OCI-LY1 (cell line): ENCODE data around the gene MAP2K2.

Experiments used
- EZH2 ChIP-seq: fragments of 200-600 bp; sonication (generic), shearing (Covaris generic); IDR thresholded peaks from 2 replicates; pipeline ENCODE4 v1.8.0; 2017; ENCODE audit warnings: borderline replicate concordance, mixed run types, mild to moderate bottlenecking, antibody characterized with exemption, low read length, moderate library complexity, mixed read lengths
- TF ChIP-seq, protein P1 (sequence below): fragments of 200-600 bp; sonication (generic), shearing (Covaris generic); IDR thresholded peaks from 2 replicates; pipeline ENCODE4 v1.5.1; 2017; ENCODE audit warnings: mild to moderate bottlenecking, antibody characterized with exemption, low read length, moderate library complexity, mixed read lengths

- TF ChIP-seq, protein P1, sequence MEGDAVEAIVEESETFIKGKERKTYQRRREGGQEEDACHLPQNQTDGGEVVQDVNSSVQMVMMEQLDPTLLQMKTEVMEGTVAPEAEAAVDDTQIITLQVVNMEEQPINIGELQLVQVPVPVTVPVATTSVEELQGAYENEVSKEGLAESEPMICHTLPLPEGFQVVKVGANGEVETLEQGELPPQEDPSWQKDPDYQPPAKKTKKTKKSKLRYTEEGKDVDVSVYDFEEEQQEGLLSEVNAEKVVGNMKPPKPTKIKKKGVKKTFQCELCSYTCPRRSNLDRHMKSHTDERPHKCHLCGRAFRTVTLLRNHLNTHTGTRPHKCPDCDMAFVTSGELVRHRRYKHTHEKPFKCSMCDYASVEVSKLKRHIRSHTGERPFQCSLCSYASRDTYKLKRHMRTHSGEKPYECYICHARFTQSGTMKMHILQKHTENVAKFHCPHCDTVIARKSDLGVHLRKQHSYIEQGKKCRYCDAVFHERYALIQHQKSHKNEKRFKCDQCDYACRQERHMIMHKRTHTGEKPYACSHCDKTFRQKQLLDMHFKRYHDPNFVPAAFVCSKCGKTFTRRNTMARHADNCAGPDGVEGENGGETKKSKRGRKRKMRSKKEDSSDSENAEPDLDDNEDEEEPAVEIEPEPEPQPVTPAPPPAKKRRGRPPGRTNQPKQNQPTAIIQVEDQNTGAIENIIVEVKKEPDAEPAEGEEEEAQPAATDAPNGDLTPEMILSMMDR, result no peak
- TF ChIP-seq EZH2, result no peak
These were observed 37.6 kb upstream of the MAP2K2 start for GRCh38 chr19:4161415-4162077.
